ENCODE data around the gene S100A6. TPM values are rescaled to one million over a fixed set of nuclear protein-coding genes. Genes with fewer than 3 reads are reported as not detected.
A peak's percentile ranks its signal among the peaks of the same experiment; 100 is the strongest.
"Not testable (repeated sequence)": the region's sequence is repeated elsewhere in the genome, so short reads cannot be mapped to it uniquely, and the experiment has no call there.

S100A6 gene
- total RNA-seq, result 1,187 and 1,317 TPM in 2 replicates

GRCh38 chr1:153535242-153536011 is at the start of gene S100A6:
TSS of gene S100A6 (minus strand) at chr1:153535991. CDS start at chr1:153535339, 652 bp downstream.
- H3K27ac ChIP-seq (ENCODE audit: low read depth, low read length), result peak within 1 kb of the TSS; percentile 94
- H3K4me3 ChIP-seq (ENCODE audit: insufficient read depth, low read length), result peak within 1 kb of the TSS; percentile 85
- H3K4me2 ChIP-seq (ENCODE audit: insufficient read depth, low read length), result peak within 1 kb of the TSS; percentile 92
- no peaks in the 10 kb centered on the region for H3K27me3 ChIP-seq (ENCODE audit: insufficient read depth, low read length)
- peaks cover 19% of the 10 kb centered on the region for H3K79me2 ChIP-seq (ENCODE audit: insufficient read depth, low read length)
- H3K9me3 ChIP-seq (ENCODE audit: low read depth, low read length), result no peaks in the 10 kb centered on the region
- H3K36me3 ChIP-seq (ENCODE audit: insufficient read depth, low read length), result peaks cover 4% of the 10 kb centered on the region
- peaks cover 8% of the 10 kb centered on the region for H4K20me1 ChIP-seq (ENCODE audit: insufficient read depth, low read length)
- H3K4me1 ChIP-seq (ENCODE audit: insufficient read depth, low read length), result peaks cover 37% of the 10 kb centered on the region
- peak within 1 kb of the TSS; percentile 93 for H2AFZ ChIP-seq (ENCODE audit: low read length)
- TF ChIP-seq, protein P1, sequence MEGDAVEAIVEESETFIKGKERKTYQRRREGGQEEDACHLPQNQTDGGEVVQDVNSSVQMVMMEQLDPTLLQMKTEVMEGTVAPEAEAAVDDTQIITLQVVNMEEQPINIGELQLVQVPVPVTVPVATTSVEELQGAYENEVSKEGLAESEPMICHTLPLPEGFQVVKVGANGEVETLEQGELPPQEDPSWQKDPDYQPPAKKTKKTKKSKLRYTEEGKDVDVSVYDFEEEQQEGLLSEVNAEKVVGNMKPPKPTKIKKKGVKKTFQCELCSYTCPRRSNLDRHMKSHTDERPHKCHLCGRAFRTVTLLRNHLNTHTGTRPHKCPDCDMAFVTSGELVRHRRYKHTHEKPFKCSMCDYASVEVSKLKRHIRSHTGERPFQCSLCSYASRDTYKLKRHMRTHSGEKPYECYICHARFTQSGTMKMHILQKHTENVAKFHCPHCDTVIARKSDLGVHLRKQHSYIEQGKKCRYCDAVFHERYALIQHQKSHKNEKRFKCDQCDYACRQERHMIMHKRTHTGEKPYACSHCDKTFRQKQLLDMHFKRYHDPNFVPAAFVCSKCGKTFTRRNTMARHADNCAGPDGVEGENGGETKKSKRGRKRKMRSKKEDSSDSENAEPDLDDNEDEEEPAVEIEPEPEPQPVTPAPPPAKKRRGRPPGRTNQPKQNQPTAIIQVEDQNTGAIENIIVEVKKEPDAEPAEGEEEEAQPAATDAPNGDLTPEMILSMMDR (IDR thresholded peaks at IDR 0.05; ENCODE audit: extremely low read depth, low read depth, low read length), result peak; percentile 21
- peak; percentile 87 for DNase-seq (ENCODE audit: insufficient read length, low spot score, missing footprints)

- Histone ChIP-seq H3K79me2 (ENCODE audit: insufficient read depth, low read length) (no peaks in the 10 kb centered on the region), H4K20me1 (ENCODE audit: insufficient read depth, low read length) (no peaks in the 10 kb centered on the region), H3K4me1 (ENCODE audit: insufficient read depth, low read length) (peaks cover 9% of the 10 kb centered on the region), H3K4me3 (ENCODE audit: insufficient read depth, low read length) (no peak overlapping the region), H3K36me3 (ENCODE audit: insufficient read depth, low read length) (no peaks in the 10 kb centered on the region), H3K27ac (ENCODE audit: low read depth, low read length) (no peak overlapping the region), H3K4me2 (ENCODE audit: insufficient read depth, low read length) (no peak overlapping the region), H3K9me3 (ENCODE audit: low read depth, low read length) (no peaks in the 10 kb centered on the region), H2AFZ (ENCODE audit: low read length) (no peak overlapping the region), H3K27me3 (ENCODE audit: insufficient read depth, low read length) (no peaks in the 10 kb centered on the region)
- no peak for DNase-seq (ENCODE audit: insufficient read length, low spot score, missing footprints)
- TF ChIP-seq, protein P1 (IDR thresholded peaks at IDR 0.05; ENCODE audit: extremely low read depth, low read depth, low read length), result no peak
Measured at GRCh38 chr1:153585006-153585405, 49.2 kb upstream of the S100A6 start.

GRCh38 chr1:153583976-153584375 is 48.2 kb upstream of the S100A6 start:
- peak; percentile 74 for DNase-seq (ENCODE audit: insufficient read length, low spot score, missing footprints)
- Histone ChIP-seq H3K27me3 (ENCODE audit: insufficient read depth, low read length) (no peaks in the 10 kb centered on the region), H3K4me3 (ENCODE audit: insufficient read depth, low read length) (no peak overlapping the region), H3K27ac (ENCODE audit: low read depth, low read length) (no peak overlapping the region), H3K4me1 (ENCODE audit: insufficient read depth, low read length) (peaks cover 10% of the 10 kb centered on the region), H2AFZ (ENCODE audit: low read length) (peak overlapping the region; percentile 41), H3K36me3 (ENCODE audit: insufficient read depth, low read length) (no peaks in the 10 kb centered on the region), H4K20me1 (ENCODE audit: insufficient read depth, low read length) (no peaks in the 10 kb centered on the region), H3K4me2 (ENCODE audit: insufficient read depth, low read length) (no peak overlapping the region), H3K9me3 (ENCODE audit: low read depth, low read length) (no peaks in the 10 kb centered on the region), H3K79me2 (ENCODE audit: insufficient read depth, low read length) (no peaks in the 10 kb centered on the region)
- TF ChIP-seq, protein P1 (IDR thresholded peaks at IDR 0.05; ENCODE audit: extremely low read depth, low read depth, low read length), result no peak

DNA sequence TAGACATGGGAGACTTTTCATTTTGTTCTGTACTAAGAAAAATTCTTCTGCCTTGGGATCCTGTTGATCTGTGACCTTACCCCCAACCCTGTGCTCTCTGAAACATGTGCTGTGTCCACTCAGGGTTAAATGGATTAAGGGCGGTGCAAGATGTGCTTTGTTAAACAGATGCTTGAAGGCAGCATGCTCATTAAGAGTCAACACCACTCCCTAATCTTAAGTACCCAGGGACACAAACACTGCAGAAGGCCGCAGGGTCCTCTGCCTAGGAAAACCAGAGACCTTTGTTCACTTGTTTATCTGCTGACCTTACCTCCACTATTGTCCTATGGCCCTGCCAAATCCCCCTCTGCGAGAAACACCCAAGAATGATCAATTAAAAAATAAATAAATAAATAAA is 47.7 kb upstream of the S100A6 start:
- not testable (repeated sequence) for H3K27ac ChIP-seq (ENCODE audit: low read depth, low read length); H3K36me3 ChIP-seq (ENCODE audit: insufficient read depth, low read length); H3K4me3 ChIP-seq (ENCODE audit: insufficient read depth, low read length); H3K9me3 ChIP-seq (ENCODE audit: low read depth, low read length); H3K4me2 ChIP-seq (ENCODE audit: insufficient read depth, low read length); H2AFZ ChIP-seq (ENCODE audit: low read length); DNase-seq (ENCODE audit: insufficient read length, low spot score, missing footprints); H4K20me1 ChIP-seq (ENCODE audit: insufficient read depth, low read length); H3K79me2 ChIP-seq (ENCODE audit: insufficient read depth, low read length); H3K27me3 ChIP-seq (ENCODE audit: insufficient read depth, low read length)
- H3K4me1 ChIP-seq (ENCODE audit: insufficient read depth, low read length), result peaks cover 14% of the 10 kb centered on the region

DNA sequence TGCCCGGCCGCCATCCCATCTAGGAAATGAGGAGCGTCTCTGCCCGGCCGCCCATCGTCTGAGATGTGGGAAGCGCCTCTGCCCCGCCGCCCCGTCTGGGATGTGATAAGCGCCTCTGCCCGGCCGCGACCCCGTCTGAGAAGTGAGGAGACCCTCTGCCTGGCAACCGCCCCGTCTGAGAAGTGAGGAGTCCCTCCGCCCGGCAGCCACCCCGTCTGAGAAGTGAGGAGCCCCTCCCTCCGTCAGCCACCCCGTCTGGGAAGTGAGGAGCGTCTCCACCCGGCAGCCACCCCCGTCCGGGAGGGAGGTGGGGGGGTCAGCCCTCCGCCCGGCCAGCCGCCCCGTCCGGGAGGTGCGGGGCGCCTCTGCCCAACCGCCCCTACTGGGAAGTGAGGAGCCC is 47.0 kb upstream of the S100A6 start:
- H3K79me2 ChIP-seq (ENCODE audit: insufficient read depth, low read length); H3K4me2 ChIP-seq (ENCODE audit: insufficient read depth, low read length); H3K9me3 ChIP-seq (ENCODE audit: low read depth, low read length); DNase-seq (ENCODE audit: insufficient read length, low spot score, missing footprints); H2AFZ ChIP-seq (ENCODE audit: low read length); H3K27ac ChIP-seq (ENCODE audit: low read depth, low read length); H3K27me3 ChIP-seq (ENCODE audit: insufficient read depth, low read length); H3K36me3 ChIP-seq (ENCODE audit: insufficient read depth, low read length); H3K4me3 ChIP-seq (ENCODE audit: insufficient read depth, low read length); H4K20me1 ChIP-seq (ENCODE audit: insufficient read depth, low read length): not testable (repeated sequence)
- H3K4me1 ChIP-seq (ENCODE audit: insufficient read depth, low read length), result peaks cover 21% of the 10 kb centered on the region
